ENCODE measurements around the gene ANTXR1. TPM values are rescaled to one million over a fixed set of nuclear protein-coding genes. Genes with fewer than 3 reads are reported as not detected.

ANTXR1 gene
- polyA plus RNA-seq, 1 donor (not counting 4 experiments of a cell fraction or from before 2014, with no cell fraction given) = 20.4 TPM

DNA sequence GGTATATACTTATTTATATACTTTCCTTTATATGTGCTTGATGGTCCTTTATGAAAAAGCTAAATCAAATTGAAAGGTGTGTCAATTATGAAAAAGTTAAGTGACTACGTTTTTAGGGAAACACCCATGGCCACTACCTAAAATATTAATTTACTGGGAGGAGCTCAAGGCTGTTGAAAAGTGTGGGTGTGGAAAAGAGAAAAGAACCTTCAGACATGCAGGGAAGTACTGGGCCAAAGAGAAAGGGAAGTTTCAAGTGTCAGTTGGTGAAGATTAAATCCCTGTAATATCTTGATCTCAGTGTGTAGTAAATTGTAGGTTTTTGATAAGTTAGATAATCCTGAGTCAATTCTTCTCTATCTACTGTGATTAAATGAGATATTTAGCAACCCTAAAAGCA lies 44.8 kb upstream of the ANTXR1 start:
- H3K79me2 ChIP-seq (ENCODE audit: control insufficient read depth, insufficient read depth, low read length) = no peaks in the 10 kb centered on the region
- H3K9me3 ChIP-seq (ENCODE audit: control insufficient read depth, low read depth, low read length) = no peaks in the 10 kb centered on the region
- DNase-seq (ENCODE audit: low read depth, low spot score) = no peak
- peaks cover 20% of the 10 kb centered on the region for H3K4me1 ChIP-seq (ENCODE audit: control insufficient read depth, extremely low read depth, insufficient read depth, low read length)
- H2AFZ ChIP-seq (ENCODE audit: control insufficient read depth, low read length) = no peak overlapping the region
- TF ChIP-seq, protein P1, sequence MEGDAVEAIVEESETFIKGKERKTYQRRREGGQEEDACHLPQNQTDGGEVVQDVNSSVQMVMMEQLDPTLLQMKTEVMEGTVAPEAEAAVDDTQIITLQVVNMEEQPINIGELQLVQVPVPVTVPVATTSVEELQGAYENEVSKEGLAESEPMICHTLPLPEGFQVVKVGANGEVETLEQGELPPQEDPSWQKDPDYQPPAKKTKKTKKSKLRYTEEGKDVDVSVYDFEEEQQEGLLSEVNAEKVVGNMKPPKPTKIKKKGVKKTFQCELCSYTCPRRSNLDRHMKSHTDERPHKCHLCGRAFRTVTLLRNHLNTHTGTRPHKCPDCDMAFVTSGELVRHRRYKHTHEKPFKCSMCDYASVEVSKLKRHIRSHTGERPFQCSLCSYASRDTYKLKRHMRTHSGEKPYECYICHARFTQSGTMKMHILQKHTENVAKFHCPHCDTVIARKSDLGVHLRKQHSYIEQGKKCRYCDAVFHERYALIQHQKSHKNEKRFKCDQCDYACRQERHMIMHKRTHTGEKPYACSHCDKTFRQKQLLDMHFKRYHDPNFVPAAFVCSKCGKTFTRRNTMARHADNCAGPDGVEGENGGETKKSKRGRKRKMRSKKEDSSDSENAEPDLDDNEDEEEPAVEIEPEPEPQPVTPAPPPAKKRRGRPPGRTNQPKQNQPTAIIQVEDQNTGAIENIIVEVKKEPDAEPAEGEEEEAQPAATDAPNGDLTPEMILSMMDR (optimal IDR thresholded peaks at IDR 0.05 in 1 of 3, IDR thresholded peaks at IDR 0.05 in 1 of 3, conservative IDR thresholded peaks at IDR 0.05 in 1 of 3; ENCODE audit: extremely low read depth in 1 of 3, insufficient read depth in 2 of 3, low read length in 3 of 3) = no peak
- TF ChIP-seq EZH2 (IDR thresholded peaks at IDR 0.05; ENCODE audit: low read length) = no peak
- dilution Hi-C loops (cut with MboI; ENCODE audit: extremely low pct_ligation_motif_present, low sequenced_read_pairs) = no loop called here
- H3K27me3 ChIP-seq (ENCODE audit: control insufficient read depth, extremely low read depth, insufficient read depth, low read length) = no peaks in the 10 kb centered on the region
- no peak overlapping the region for H3K4me3 ChIP-seq (ENCODE audit: control insufficient read depth in 2 of 3, extremely low read depth in 1 of 3, insufficient read depth in 2 of 3, low read depth in 1 of 3, low read length in 3 of 3)
- H3K9me1 ChIP-seq (ENCODE audit: control insufficient read depth, extremely low read depth, insufficient read depth, low read length) = no peaks in the 10 kb centered on the region
- no peak overlapping the region for H3K4me2 ChIP-seq (ENCODE audit: control insufficient read depth, extremely low read depth, insufficient read depth, low read depth, low read length)
- H4K20me1 ChIP-seq (ENCODE audit: control insufficient read depth, extremely low read depth, insufficient read depth, low read length) = no peaks in the 10 kb centered on the region
- FAIRE-seq = no peak
- H3K27ac ChIP-seq (ENCODE audit: control insufficient read depth, insufficient read depth, low read length) = no peak overlapping the region
- H3K9ac ChIP-seq (ENCODE audit: control insufficient read depth, extremely low read depth, insufficient read depth, low read length) = no peak overlapping the region
- H3K36me3 ChIP-seq (ENCODE audit: control insufficient read depth in 2 of 2, extremely low read depth in 1 of 2, insufficient read depth in 2 of 2, low read length in 2 of 2) = no peaks in the 10 kb centered on the region

DNA sequence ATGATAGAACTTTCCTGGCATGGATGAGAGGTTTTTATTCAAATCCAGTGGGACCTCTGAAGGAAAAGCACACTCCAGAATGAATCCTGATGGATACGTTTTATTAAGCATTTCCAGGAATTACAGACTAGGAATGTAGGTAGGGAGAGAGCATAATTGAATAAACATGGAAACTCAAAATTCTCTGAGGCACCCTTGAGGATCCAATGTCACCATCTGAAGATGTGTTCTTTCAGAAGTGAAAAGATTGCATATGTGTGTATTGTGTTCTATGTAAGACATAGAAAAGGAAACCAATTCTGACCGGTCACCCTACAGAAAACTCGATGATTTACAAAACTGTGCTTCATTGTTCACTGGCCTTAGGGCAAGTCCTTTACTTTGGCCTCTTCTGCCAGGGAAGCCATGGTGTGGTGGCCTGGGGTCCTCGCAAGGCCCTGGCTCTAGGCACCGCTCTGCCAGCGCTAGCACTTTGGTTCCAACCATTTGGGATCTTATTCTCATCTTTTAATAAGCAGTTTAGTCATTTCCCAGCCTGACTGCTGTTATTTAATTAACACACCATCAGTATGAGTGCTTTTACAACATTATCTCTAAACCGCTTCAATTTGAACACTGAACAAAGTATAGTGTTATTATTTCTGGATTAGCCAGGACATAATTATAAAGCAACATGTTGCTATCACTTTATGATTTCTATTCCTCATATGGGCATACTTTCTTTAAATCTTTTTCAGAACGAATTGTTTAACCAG lies 43.1 kb upstream of the ANTXR1 start:
- H3K9me3 ChIP-seq (ENCODE audit: control insufficient read depth, low read depth, low read length) = no peaks in the 10 kb centered on the region
- dilution Hi-C loops (cut with MboI; ENCODE audit: extremely low pct_ligation_motif_present, low sequenced_read_pairs) = no loop called here
- no peak overlapping the region for H3K27ac ChIP-seq (ENCODE audit: control insufficient read depth, insufficient read depth, low read length)
- H2AFZ ChIP-seq (ENCODE audit: control insufficient read depth, low read length) = no peak overlapping the region
- H3K4me1 ChIP-seq (ENCODE audit: control insufficient read depth, extremely low read depth, insufficient read depth, low read length) = peaks cover 24% of the 10 kb centered on the region
- no peak overlapping the region for H3K4me3 ChIP-seq (ENCODE audit: control insufficient read depth in 2 of 3, extremely low read depth in 1 of 3, insufficient read depth in 2 of 3, low read depth in 1 of 3, low read length in 3 of 3)
- H3K9ac ChIP-seq (ENCODE audit: control insufficient read depth, extremely low read depth, insufficient read depth, low read length) = no peak overlapping the region
- no peaks in the 10 kb centered on the region for H3K27me3 ChIP-seq (ENCODE audit: control insufficient read depth, extremely low read depth, insufficient read depth, low read length)
- H3K79me2 ChIP-seq (ENCODE audit: control insufficient read depth, insufficient read depth, low read length) = no peaks in the 10 kb centered on the region
- no peaks in the 10 kb centered on the region for H3K36me3 ChIP-seq (ENCODE audit: control insufficient read depth in 2 of 2, extremely low read depth in 1 of 2, insufficient read depth in 2 of 2, low read length in 2 of 2)
- DNase-seq (ENCODE audit: low read depth, low spot score) = no peak
- no peak for FAIRE-seq
- H3K4me2 ChIP-seq (ENCODE audit: control insufficient read depth, extremely low read depth, insufficient read depth, low read depth, low read length) = no peak overlapping the region
- no peaks in the 10 kb centered on the region for H4K20me1 ChIP-seq (ENCODE audit: control insufficient read depth, extremely low read depth, insufficient read depth, low read length)
- no peak for TF ChIP-seq EZH2 (IDR thresholded peaks at IDR 0.05; ENCODE audit: low read length)
- TF ChIP-seq, protein P1 (optimal IDR thresholded peaks at IDR 0.05 in 1 of 3, IDR thresholded peaks at IDR 0.05 in 1 of 3, conservative IDR thresholded peaks at IDR 0.05 in 1 of 3; ENCODE audit: extremely low read depth in 1 of 3, insufficient read depth in 2 of 3, low read length in 3 of 3) = no peak
- H3K9me1 ChIP-seq (ENCODE audit: control insufficient read depth, extremely low read depth, insufficient read depth, low read length) = no peaks in the 10 kb centered on the region

All from keratinocyte (primary cell).